Hematopoietic multipotent progenitor cell treated with erythropoietin and hydrocortisone succinate and interleukin-3 and kit ligand, for 8 days (in vitro differentiated cells): ENCODE measurements around the gene NFIX.

ENCODE experiments used
- DNase-seq: peaks from one replicate; pipeline ENCODE4 v3.0.0-alpha.2; 2015

NFIX gene

DNA sequence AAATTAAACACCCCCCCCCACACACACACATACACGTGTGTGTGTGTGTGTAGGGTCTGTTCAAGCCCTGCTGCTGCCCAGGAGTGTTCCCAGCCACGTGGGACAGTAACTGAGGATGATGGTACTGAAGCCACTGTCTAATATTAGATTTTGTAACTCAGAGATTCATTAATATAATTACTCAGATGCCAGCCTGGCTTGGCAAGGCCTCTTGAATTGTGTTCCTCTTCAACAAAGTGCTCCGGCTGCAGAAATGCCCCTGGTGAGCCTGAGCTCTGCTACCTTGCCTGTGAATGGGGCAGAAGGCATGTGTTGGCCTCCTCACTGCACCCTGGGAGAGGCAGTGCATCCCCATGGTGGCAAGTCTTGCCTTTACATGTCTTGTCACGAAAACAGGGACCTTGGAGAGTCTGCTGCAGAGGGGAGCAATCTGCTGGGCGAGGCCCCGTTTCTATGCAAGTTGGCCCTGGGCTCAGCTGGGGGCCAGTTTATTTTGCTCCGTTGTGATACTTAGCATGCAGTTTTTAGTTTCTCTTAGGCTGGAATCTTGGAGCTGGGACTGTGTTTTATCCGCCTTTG is 44.0 kb downstream of the NFIX start:
- DNase-seq: no peak

DNA sequence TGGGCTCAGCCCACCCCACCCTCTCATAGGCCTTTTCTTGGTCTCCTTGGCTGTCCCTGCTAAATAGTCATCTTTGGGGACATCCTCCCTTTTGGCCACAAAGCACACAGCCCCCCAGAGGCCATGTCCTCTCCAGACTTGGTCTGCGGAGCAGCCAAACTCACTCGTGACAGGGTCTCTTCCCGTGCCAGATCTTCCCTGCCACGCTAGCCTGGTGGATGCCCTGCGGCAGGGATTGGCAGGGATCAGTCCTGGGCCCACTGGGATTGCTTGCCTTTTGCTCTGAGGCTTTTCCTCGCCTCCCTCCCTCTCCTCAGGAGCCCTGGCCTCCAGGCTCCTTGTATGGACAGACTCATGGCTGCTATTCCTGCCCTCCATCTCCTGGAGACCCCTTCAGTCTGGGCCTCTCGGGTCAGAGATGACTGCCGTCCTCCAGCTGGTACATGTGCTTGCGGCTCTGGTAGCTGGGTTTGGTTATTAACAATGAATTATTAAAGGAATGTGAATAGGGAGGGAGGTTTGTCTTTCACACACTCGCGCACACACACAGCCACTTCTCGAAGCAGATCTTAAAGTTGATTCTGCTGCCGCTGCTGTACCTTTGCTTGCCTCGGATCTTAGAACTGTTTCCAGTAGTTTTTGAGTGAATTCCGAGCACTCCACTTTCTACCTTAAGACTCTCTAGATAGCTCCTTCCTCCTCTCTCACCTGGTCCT is 45.1 kb downstream of the NFIX start:
- no peak for DNase-seq

DNA sequence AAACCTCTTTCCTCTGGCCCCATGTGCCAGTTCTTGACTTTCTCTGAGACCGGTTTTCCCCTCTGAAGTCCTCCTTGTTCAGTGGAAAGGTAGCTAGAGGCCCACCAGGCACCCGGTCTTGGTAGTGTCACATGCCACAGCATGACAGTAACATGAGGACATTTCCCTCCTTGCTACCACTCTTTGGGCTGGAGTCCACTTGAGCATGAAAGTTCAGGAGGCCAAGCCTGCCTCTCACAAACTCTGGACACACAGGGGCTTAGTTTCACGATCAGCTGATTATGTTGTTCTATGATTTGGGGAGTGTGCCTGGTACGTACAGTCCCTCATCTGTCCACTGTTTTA is 45.6 kb downstream of the NFIX start:
- DNase-seq: no peak

DNA sequence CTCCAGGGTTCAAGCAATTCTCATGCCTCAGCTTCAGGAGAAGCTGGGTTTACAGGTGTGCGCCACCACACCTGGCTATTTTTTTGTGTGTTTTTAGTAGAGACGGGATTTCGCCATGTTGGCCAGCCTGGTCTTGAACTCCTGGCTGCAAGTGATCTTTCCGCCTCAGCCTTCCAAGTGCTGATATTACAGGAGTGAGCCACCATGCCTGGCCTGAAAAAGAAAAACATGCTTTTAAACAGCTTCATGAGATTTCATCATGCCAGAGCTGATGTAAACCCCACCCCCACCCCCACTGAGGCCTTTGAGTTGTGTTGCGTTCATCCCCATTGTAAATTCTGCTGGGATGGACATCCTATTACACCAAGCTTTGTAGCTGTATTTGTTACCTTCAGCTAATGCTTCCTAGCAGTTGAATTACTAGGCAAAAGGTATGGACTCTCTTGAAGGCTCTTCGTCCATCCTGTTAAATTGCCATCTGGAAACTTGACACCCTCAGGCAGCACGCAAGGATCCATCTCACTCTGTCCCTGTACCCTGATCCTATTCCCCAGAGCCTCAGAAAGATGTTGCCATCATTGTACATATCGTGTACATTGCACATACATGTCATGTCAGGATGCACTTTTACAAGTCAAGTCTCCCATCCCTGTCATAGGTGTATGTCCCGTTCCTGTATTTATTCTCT is 47.3 kb downstream of the NFIX start:
- no peak for DNase-seq

DNA sequence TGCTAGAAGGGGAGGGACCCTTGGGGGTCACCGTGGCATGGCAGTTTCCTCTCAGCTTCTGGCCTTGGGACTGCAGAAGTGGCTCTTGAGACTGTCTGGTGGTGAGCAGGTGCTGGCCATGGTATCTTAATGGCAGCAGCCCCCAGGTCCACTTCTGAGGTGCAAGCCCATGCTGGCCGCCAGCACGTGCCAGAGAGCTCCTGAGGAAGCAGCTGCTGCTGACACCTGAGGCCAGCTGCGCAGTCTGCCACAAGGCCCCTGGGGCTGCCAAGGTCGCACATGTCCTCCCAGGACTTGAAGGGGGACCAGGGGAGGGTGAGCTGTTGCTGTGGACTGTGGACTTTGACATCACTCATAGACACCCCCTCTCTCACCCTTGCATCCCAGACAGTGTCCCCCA is 48.0 kb downstream of the NFIX start:
- DNase-seq: no peak

DNA sequence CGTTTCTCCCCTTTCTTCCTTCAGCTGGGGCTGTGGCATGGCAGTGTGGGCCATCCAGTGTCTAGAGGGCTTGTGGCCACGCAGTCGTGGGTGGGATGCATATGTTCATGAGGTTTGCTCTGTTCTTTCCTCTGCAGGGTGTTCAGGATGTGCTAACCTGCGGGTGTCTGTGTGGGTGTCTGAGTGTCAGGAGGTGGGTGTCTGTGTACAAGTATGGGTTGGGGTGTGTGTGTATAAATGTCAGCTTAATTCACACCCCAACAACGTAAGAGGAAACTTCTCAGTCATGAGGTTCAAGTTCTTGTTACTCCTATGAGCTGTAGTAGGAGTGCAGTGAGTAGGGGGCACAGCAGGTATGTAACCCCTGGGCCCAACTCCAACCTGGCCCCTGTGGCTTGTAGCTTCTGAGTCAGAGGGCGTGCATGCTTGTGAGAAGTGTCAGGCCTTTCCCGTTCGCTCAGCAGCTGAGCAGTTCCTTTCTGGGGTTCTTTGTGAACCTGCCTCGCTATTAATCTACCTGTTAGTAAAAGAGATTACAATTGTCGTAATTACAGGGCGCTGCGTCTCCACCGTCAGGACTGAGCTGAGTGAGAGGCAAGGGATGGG is 49.1 kb downstream of the NFIX start:
- no peak for DNase-seq

DNA sequence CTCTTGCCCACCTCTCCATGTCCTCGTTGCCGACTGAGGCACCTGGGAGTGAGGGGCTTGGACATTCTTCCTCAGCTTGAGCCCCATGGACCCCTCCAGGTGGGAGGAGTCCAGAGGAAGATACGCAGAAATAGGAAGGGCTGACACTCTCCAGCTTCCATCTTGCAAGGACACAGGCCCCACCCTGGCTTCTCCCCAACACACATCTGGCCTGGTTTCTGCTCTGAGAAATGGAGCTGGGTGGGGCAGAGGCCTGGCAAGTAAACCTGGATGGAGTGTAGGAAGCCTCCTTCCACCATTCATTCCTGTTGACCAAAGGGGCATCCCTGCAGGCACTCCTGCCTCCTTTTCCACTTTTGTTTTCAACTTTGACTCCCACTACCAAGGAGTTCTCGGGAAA is 50.5 kb downstream of the NFIX start:
- DNase-seq: no peak

DNA sequence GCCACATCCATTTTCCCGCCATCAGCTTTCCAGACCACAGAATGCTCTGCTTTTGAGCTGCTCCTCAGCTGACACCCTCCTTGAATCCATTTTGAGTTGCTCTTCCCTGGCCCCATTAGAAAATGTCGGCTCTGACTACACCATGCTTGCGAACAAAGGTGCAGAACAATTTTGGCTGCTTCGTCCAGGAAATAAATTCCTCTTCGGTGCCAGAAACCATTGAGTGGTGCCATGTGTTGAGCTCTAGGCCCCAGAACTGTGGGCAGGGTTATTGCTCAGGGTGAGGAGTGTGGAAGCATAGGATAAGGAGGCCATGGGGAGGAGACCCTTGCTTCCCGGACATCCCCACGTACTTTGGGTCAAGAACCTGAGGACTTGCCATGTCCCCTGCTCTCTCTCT is 52.1 kb downstream of the NFIX start:
- DNase-seq: no peak

DNA sequence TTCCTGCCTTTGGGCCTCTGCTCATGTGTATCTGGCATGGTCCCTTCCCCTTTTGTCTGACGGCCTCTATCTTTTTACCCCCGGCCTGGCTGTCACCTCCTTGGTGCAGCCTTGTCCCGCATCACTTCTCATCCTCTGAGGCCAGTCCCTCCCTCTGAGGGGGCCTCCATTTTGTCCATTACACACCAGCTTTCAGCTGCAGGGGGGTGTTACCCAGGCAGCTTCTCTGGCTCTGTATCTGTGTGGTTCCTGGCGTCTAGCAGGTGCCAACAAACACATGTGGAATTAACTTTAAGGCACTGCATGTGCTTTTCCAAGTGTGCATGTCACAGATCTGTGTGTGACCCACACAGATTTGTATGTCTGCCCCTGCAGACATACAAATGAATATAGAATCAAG is 55.0 kb downstream of the NFIX start:
- no peak for DNase-seq

DNA sequence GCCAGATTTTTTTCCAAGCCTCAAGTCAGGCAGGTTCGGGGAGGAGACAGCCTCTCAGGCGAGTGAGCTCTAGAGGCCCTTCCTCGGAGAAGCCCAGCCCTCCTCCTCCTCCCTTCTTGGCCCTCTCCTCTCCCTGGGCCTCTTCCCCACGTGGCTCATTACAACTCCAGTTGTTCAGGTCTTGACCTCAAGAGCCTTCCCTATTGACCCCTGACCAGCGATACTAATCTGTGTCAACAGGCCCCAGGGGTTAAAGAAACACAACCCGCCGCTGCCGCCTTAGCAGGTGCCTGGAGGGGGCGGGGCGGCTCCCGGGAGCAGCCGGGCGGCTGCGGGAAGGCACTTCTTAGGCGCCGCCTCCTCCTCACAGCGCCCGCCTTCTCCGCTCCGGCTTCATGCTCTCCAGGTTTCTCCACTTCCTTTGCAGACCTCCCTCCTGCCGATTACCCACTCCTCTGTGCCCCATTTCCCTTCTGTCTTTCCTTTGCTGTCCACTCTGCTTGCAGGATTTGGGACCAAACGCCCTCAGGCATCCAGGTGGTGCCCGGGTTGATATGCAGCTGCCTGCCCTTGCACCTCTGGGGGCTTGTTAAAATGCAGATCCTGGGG is 56.4 kb downstream of the NFIX start:
- DNase-seq: peak; percentile 59

DNA sequence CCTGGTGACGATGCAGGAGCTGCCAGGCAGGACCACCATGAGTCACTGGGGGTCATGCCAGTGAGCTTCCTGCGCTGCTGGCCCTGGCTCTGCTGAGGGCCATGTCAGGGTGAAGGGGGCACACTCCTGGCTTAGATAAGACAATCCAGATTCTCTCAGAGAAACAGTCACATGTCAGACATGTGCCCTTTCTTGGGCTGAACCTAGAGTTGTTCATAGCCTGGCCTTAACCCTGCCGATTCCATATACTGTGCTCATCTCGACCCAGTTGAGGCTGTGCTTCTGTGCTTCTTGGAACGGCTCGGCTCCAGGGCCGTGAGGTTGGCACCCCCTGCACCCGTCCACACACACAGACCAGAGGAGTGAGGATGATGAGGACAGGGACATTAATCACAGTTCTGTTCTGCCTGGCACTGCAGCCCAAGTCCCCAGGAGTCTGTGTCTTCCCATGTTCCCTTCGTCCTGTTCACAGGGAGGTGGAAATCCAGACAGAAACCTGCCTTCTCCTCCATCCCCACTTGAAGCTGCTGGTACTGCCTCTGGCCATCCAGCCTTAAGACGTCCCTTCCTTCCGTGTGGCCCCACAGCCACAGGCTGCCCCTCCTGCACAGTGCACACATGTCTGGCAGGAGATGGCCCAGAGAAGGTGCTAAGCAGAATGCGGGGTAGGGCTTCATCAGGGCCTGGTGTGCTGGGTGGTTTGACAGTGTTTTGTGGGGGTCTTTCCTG is 57.3 kb downstream of the NFIX start:
- no peak for DNase-seq

DNA sequence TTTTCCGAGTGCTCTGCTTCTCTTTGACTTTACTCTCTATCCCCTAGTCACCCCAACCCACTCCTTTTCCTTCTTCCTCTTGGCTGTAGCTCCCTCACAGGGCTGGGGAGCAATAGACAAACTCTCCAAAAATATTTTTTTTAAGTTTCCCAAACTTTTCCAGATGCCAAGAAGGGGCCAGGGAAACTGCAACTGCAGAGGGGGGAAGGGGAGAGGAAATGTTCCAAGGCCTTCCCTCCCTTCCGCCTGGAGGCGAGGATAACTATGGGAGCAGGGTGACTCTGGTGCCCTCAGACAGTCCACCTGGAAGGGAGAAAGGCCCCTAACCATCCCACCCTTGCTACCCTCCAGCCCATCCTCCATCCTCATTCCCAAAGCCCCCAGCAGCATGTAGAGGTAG is 58.0 kb downstream of the NFIX start:
- no peak for DNase-seq

DNA sequence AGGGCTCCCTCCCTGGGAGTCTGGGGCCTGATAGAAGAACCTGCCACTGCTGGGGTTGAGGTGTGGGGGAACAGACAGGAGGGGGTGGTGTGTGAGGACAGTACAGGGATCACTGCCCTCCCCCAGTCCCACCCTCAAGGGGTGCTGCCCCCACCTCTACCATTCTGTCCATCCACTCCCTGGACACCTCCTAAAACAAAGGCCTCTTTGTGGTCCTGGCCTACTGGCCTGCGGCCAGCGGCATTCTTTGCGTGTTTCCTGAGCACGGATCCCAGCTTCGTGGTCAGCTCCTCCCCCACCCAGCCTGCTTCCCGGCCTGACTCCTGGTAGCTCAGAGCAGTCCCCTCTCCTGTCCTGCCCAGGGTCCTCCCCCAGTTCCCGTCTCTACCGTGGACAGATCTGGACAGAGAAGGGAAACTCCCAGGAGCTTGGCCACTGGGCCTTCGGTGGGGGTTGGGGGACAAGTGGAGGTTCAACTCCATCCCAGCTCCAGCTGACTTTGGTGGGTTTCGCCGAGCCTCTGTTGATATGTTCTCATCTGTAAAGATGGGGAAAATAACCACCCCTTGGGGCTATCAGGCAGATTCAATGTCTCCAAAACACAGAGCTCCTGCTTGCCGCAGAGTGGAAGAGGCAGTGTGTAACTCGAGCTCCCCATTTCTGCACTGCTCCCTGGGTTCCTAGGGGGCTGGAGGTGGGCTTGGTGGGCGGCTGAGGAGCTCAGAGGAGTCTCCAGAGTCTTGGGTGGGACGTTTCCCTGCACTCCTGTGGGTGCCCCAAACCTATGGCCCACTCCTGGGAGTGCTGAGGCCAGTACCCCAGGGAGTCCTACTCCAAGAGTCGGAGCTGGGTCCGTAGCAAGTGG is 58.7 kb downstream of the NFIX start:
- no peak for DNase-seq

DNA sequence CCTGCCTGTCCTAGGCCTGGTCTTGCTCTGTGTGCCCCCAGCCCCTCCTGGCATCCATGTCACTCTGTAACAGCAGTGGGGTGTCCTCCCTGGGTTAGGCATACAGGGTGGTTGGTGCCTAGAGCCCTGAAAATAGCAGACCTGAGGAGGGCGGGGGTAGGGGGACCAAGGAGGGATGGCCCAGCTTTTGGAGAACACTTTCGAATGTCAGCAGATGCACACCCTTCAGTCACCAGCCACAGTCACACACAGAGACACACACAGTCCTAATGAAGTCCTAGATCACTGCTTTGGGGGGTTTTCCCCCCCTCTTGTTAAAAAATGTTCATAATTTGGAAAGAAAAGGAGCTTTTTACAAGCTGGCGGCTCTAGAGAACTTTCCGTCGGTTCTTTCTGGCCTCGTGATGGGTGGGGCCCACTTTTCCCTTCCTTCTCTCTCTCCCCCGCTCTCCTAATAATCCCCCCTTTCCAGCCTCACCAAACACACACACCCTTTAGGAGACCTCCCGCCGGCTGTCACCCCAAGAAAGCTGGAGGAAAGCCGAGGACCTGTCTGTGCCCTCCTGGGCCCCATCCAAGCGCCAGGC is 59.4 kb downstream of the NFIX start:
- no peak for DNase-seq

DNA sequence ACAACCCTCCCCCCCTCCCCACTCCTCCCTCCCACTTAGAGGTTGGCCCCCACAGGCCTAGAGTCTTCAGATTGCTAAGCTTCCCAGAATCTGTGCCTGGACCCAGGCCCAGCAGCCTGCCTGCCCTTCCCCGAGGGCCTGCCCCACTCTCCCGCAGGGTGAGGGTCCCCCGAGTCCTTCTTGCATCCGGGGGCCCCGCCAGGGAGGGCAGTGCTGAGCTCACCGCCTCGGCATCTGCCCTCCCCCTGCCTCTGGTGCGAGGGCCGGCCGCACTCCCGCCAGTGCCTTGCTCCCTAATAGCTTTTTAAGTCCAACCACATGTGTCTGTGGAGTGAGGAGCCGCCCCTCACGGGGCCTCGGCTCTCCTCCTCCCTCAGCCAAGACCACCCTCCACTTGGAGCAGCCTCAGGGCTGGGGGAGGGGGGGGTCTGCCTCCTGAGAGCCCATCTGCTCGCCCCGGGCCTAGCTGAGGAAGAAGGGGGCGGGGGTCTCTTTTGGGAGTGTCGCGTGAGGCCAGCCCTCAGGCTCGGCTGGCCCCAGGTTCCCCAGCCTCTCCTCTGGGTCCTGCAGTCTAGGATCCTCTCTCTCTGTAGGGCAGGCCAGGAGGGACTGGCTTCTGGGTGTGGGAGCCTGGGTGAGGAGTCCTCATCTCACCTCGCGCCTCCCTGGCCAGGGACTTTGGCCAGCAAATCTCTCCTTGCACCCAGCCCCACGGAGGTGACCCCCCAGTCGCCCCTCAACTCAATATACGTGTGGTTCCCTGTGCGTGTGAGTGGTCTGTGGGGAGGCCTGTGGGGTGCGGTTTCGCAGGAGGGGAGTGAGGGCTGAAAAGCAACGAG is 60.2 kb downstream of the NFIX start:
- DNase-seq: no peak

DNA sequence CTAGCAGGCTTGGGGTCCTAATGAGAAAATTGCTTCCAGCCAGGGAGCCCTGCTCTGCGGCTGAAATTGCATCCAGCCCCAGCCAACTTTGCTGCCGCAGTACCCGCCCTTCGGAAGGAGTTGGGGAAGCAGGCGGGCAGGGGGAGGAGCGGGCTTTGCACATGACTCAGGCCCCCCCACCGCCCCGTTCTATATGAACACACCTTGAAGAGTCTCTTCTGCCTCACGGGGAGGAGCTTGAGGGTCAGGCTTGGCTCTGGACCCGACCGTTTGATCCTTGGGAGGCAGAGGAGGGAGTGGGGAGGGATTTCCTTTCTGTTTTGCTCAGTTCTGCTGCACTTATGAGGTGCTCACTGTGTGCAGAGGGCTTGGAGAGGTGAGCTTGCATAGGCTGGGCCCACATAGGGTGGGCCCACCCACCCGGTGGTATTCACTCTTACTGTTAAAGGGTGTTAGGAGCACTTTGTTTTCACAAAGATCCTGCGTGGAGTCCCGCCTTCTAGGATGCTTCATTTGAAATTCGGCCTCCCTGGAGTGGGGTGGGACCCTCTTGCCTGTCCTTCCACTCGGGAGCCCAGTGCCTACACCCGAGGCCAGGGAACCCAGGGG is 60.9 kb downstream of the NFIX start:
- peak; percentile 35 for DNase-seq

DNA sequence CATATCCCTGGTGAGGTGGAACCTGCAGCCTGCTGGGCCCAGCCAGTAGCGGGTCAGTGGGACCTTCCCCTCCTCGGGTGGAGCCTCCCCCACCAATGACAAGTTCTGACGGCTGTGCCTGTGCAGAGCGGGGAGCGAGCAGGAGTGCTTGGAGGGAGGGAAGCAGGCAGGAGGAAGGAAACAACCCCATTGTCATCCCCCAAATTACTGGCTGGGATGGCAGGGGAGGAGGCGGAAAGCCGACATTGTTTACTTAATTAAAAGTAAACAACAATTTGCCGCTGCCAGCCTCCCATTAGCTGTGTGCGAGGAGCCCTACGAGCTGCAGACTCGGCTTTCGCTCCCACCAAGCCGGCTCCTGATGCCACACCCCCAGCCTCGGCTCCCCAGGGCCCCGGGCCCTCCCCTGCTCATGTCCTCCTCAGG is 61.9 kb downstream of the NFIX start:
- DNase-seq: no peak

DNA sequence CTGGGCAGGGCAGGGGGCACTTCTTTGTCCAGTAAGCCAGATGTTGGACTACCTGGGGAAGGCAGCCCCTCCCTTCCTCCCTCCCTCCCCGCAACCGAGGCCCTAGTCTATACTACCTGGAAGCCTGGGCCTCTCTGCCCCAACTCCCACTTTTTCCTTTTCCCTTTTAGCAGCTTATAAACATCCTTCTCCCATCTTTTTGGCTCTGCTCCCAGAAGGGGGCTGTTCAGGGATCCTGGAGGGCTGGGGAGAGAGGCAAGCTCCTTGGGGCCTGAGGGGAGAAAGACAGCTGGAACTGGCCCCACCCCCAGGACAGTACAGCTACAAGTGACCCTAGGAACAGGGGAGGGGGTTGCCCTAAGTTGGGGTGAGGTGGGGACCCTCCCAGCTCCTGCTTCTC is 62.5 kb downstream of the NFIX start:
- no peak for DNase-seq

DNA sequence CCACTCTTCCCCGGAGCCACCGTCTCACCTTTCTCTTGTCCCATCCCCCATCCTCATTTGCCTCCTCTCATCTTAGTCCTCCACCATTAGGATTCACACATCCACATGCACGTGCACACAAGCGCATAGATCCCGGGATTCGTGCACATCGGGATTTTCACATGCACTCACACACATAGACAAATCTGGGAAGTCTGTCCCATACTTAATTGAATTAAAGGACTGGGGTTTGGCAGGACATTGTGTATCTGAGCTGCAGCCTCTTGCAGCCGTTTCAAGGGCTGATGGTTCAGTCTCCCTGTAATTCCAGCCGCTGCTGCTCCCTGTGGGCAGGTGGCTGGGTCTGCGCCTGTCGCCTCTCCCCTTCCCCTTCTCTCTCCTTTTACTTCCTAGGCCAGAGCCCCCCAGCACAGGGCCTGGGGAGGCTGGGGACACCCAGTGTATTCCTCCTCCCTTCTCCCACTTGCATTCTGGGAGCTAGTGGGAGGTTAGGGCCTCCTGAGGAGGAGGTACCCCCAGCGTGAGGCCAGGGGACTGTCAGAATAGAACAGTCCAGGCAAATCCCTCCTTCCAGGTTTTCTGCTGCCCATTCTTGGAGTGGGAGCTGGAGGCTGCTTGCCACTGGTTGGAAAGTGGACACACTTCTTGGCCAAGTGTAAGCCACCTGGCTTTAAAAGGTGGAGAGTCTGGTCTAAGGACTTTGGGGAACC is 63.8 kb downstream of the NFIX start:
- no peak for DNase-seq
